Uterus (tissue), 2 donors: ENCODE data around the gene OSR1.

Experiments used
- POLR2A ChIP-seq, 2 donors: fragments of 450-650 bp; IDR thresholded peaks; one replicate each; pipeline ENCODE4 v1.6.1; 2016; ENCODE audit warnings: antibody characterized with exemption in 2 of 2, mild to moderate bottlenecking in 1 of 2, moderate library complexity in 1 of 2
- TF ChIP-seq, protein P1 (sequence below), 4 experiments: fragments of 200-600 bp in 2 of 4; fragments of 450-650 bp in 2 of 4; sonication (generic) in 2 of 4; IDR thresholded peaks; one replicate each; pipeline ENCODE4 v1.5.1; 2016 to 2019; ENCODE audit warnings: antibody characterized with exemption in 4 of 4, mild to moderate bottlenecking in 2 of 4, moderate library complexity in 1 of 4

DNA sequence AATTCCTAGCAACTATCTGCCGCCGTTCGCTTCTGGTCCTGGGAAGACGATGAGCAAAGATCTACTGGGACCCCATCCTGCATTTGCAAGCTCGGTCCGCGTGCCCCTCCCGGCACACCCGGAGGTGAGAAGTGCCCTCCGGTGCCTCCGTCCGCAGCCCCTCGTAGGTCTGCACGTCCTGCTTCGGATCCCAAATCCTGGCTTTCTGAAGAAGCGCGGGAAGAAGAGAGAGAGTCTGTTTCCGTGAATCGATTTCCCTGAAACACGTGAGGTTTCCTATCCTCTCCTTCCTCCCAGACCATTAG, 5.0 kb upstream of the OSR1 start:
- TF ChIP-seq, protein P1, sequence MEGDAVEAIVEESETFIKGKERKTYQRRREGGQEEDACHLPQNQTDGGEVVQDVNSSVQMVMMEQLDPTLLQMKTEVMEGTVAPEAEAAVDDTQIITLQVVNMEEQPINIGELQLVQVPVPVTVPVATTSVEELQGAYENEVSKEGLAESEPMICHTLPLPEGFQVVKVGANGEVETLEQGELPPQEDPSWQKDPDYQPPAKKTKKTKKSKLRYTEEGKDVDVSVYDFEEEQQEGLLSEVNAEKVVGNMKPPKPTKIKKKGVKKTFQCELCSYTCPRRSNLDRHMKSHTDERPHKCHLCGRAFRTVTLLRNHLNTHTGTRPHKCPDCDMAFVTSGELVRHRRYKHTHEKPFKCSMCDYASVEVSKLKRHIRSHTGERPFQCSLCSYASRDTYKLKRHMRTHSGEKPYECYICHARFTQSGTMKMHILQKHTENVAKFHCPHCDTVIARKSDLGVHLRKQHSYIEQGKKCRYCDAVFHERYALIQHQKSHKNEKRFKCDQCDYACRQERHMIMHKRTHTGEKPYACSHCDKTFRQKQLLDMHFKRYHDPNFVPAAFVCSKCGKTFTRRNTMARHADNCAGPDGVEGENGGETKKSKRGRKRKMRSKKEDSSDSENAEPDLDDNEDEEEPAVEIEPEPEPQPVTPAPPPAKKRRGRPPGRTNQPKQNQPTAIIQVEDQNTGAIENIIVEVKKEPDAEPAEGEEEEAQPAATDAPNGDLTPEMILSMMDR (IDR thresholded peaks at IDR 0.05) = no peak
- no peak for TF ChIP-seq POLR2A (IDR thresholded peaks at IDR 0.05)
